BJ (cell line): ENCODE results near the gene SAG. TPM values are rescaled to one million over a fixed set of nuclear protein-coding genes. Genes with fewer than 3 reads are reported as not detected.

Source experiments
- CTCF ChIA-PET: fragments of 350-600 bp; formaldehyde crosslinking; extraction: SDS; loops from one replicate; lab custom pipeline; 2021; ENCODE audit warnings: antibody characterized with exemption, inconsistent platforms; lab: Yijun Ruan, JAX
- POLR2A ChIA-PET: fragments of 300-600 bp; sonication (Branson Sonifier 250); formaldehyde crosslinking; extraction: SDS; loops from one replicate; lab custom pipeline; 2021; ENCODE audit warnings: antibody characterized with exemption; lab: Charles Lee
- DNase-seq: peaks from one replicate; pipeline ENCODE4 v3.0.0-alpha.2; 2011; ENCODE audit warnings: low read depth
- H3K27me3 ChIP-seq: 2 replicates; pipeline ENCODE4 v1.6.0; 2011; ENCODE audit warnings: low read length; ENCODE audit not compliant: control insufficient read depth, insufficient read depth
- H3K36me3 ChIP-seq: 2 replicates; pipeline ENCODE4 v1.5.1; 2011; ENCODE audit warnings: low read length; ENCODE audit not compliant: control insufficient read depth, insufficient read depth
- H3K4me3 ChIP-seq: 2 replicates; pipeline ENCODE4 v1.5.1; 2011; ENCODE audit warnings: low read depth, mild to moderate bottlenecking, control low read depth, low read length
- CTCF ChIP-seq: IDR thresholded peaks from 2 replicates; pipeline ENCODE4 v1.5.1; 2011; ENCODE audit warnings: low read depth, mild to moderate bottlenecking, control low read depth, inconsistent platforms, low read length, moderate library complexity; ENCODE audit not compliant: insufficient read depth
- polyA plus RNA-seq: library from polyadenylated mRNA; depleted of rRNA; stranded (reverse); fragments of >200 nt; gene quantifications from 2 replicates; pipeline ENCODE4 v1.2.3, GENCODE V29; 2011

SAG gene
- polyA plus RNA-seq, 1 experiment: not detected

- DNase-seq: no peak
- TF ChIP-seq CTCF: no peak
- ChIA-PET CTCF (no interaction called here), POLR2A (no interaction called here)
- no peak overlapping the region for H3K4me3 ChIP-seq
- H3K36me3 ChIP-seq: peaks cover 18% of the 10 kb centered on the region
- H3K27me3 ChIP-seq: no peaks in the 10 kb centered on the region
These were observed 11.7 kb upstream of the SAG start for GRCh38 chr2:233295891-233296290.

GRCh38 chr2:233297076-233297475 lies 10.5 kb upstream of the SAG start:
- CTCF ChIA-PET: no interaction called here
- no peak for TF ChIP-seq CTCF

GRCh38 chr2:233300401-233300800 lies 7.2 kb upstream of the SAG start:
- DNase-seq: no peak
- ChIA-PET POLR2A (no interaction called here), CTCF (no interaction called here)
- TF ChIP-seq CTCF: no peak
- Histone ChIP-seq H3K27me3 (no peaks in the 10 kb centered on the region), H3K4me3 (no peak overlapping the region), H3K36me3 (no peaks in the 10 kb centered on the region)

More at GRCh38 chr2:233297076-233297475, 10.5 kb upstream of the SAG start:
- POLR2A ChIA-PET: no interaction called here
- Histone ChIP-seq H3K36me3 (peaks cover 8% of the 10 kb centered on the region), H3K27me3 (no peaks in the 10 kb centered on the region), H3K4me3 (no peak overlapping the region)
- DNase-seq: no peak

- no peak for DNase-seq
- Histone ChIP-seq H3K27me3 (no peaks in the 10 kb centered on the region), H3K36me3 (no peaks in the 10 kb centered on the region), H3K4me3 (no peak overlapping the region)
- no peak for TF ChIP-seq CTCF
- ChIA-PET POLR2A (no interaction called here), CTCF (no interaction called here)
These were observed 6.4 kb upstream of the SAG start for GRCh38 chr2:233301248-233301647.

GRCh38 chr2:233301811-233302210 lies 5.8 kb upstream of the SAG start:
- H3K4me3 ChIP-seq: no peak overlapping the region
- TF ChIP-seq CTCF: no peak
- POLR2A ChIA-PET: no interaction called here
- CTCF ChIA-PET: no interaction called here
- no peak for DNase-seq
- no peaks in the 10 kb centered on the region for H3K36me3 ChIP-seq
- H3K27me3 ChIP-seq: no peaks in the 10 kb centered on the region
